Colon (tissue), 2 donors: ENCODE measurements around the gene ELAVL1.
"Not testable (repeated sequence)": the region's sequence is repeated elsewhere in the genome, so short reads cannot be mapped to it uniquely, and the experiment has no call there.

ENCODE experiments used
- FAIRE-seq: peaks from 2 replicates; lab custom pipeline; 2012; peaks lifted over from hg19 to GRCh38; lab: Jason Lieb, UNC
- donor health status: control.
- donor health status: control.

The ELAVL1 gene

GRCh38 chr19:7933411-7933810 lies 72.0 kb downstream of the ELAVL1 start:
- FAIRE-seq, result no peak

- no peak for FAIRE-seq
Measured at GRCh38 chr19:7932930-7933300, 72.5 kb downstream of the ELAVL1 start.

- no peak for FAIRE-seq
Measured at GRCh38 chr19:7932276-7932929, 73.0 kb downstream of the ELAVL1 start.

GRCh38 chr19:7931221-7932061 lies 74.0 kb downstream of the ELAVL1 start:
- no peak for FAIRE-seq

- FAIRE-seq, result no peak
Measured at GRCh38 chr19:7930765-7931164, 74.7 kb downstream of the ELAVL1 start.

- not testable (repeated sequence) for FAIRE-seq
Measured at GRCh38 chr19:7930030-7930429, 75.4 kb downstream of the ELAVL1 start.

GRCh38 chr19:7928741-7929701 lies 76.4 kb downstream of the ELAVL1 start:
- FAIRE-seq, result no peak

GRCh38 chr19:7928334-7928706 lies 77.1 kb downstream of the ELAVL1 start:
- FAIRE-seq, result no peak

GRCh38 chr19:7927605-7928333 lies 77.7 kb downstream of the ELAVL1 start:
- FAIRE-seq, result no peak

- no peak for FAIRE-seq
Measured at GRCh38 chr19:7926727-7927604, 78.5 kb downstream of the ELAVL1 start.

GRCh38 chr19:7926021-7926726 lies 79.3 kb downstream of the ELAVL1 start, which contains the start of gene CTXN1:
Gene CTXN1, minus strand, starts transcription at chr19:7926135. Its CDS starts 597 bp downstream, at chr19:7925538.
- FAIRE-seq, result no peak

- FAIRE-seq, result no peak
Measured at GRCh38 chr19:7925171-7925851, 80.1 kb downstream of the ELAVL1 start.

GRCh38 chr19:7924651-7925170 lies 80.7 kb downstream of the ELAVL1 start:
- FAIRE-seq, result no peak

- no peak for FAIRE-seq
Measured at GRCh38 chr19:7924241-7924640, 81.2 kb downstream of the ELAVL1 start.

- FAIRE-seq, result no peak
Measured at GRCh38 chr19:7923295-7924191, 81.9 kb downstream of the ELAVL1 start.

- FAIRE-seq, result no peak
Measured at GRCh38 chr19:7922836-7923195, 82.6 kb downstream of the ELAVL1 start.

- no peak for FAIRE-seq
Measured at GRCh38 chr19:7921967-7922835, 83.2 kb downstream of the ELAVL1 start.
